Activated T-helper 1 cell treated with Interleukin-2 at 50 U/mL for 16 hours (primary cell): Measurements from ENCODE around the gene ARHGAP22.
"Not testable (repeated sequence)": the region's sequence is repeated elsewhere in the genome, so short reads cannot be mapped to it uniquely, and the experiment has no call there.

Source experiments
- DNase-seq: peaks from one replicate; pipeline ENCODE4 v3.0.0-alpha.2; 2020; ENCODE audit warnings: low read depth

ARHGAP22 gene

GRCh38 chr10:48604991-48605508 lies at the start of gene ARHGAP22:
TSS of gene ARHGAP22 (minus strand) at chr10:48605073. CDS start at chr10:48604796, 277 bp downstream.
- no peak for DNase-seq

GRCh38 chr10:48653944-48654698 lies 49.2 kb upstream of the ARHGAP22 start:
- DNase-seq = no peak

- DNase-seq = no peak
Observed at GRCh38 chr10:48653347-48653746, 48.5 kb upstream of the ARHGAP22 start.

- DNase-seq = no peak
Observed at GRCh38 chr10:48652344-48652743, 47.5 kb upstream of the ARHGAP22 start.

GRCh38 chr10:48651839-48652238 lies 47.0 kb upstream of the ARHGAP22 start:
- DNase-seq = no peak

GRCh38 chr10:48651293-48651692 lies 46.4 kb upstream of the ARHGAP22 start:
- DNase-seq = no peak

GRCh38 chr10:48649349-48649944 lies 44.6 kb upstream of the ARHGAP22 start:
- no peak for DNase-seq

- DNase-seq = no peak
Observed at GRCh38 chr10:48648172-48648942, 43.5 kb upstream of the ARHGAP22 start.

- DNase-seq = not testable (repeated sequence)
Observed at GRCh38 chr10:48647073-48647472, 42.2 kb upstream of the ARHGAP22 start.

- no peak for DNase-seq
Observed at GRCh38 chr10:48645600-48645999, 40.7 kb upstream of the ARHGAP22 start.

GRCh38 chr10:48641099-48641690 lies 36.3 kb upstream of the ARHGAP22 start:
- not testable (repeated sequence) for DNase-seq

GRCh38 chr10:48640326-48640725 lies 35.5 kb upstream of the ARHGAP22 start:
- no peak for DNase-seq

- no peak for DNase-seq
Observed at GRCh38 chr10:48639632-48640031, 34.8 kb upstream of the ARHGAP22 start.

- DNase-seq = no peak
Observed at GRCh38 chr10:48638739-48639527, 34.1 kb upstream of the ARHGAP22 start.

- DNase-seq = no peak
Observed at GRCh38 chr10:48638158-48638557, 33.3 kb upstream of the ARHGAP22 start.

- no peak for DNase-seq
Observed at GRCh38 chr10:48636901-48637300, 32.0 kb upstream of the ARHGAP22 start.

GRCh38 chr10:48636231-48636630 lies 31.4 kb upstream of the ARHGAP22 start:
- DNase-seq = no peak

GRCh38 chr10:48634984-48635557 lies 30.2 kb upstream of the ARHGAP22 start:
- no peak for DNase-seq

- no peak for DNase-seq
Observed at GRCh38 chr10:48634198-48634983, 29.5 kb upstream of the ARHGAP22 start.
